HG03469 (cell line): ENCODE results near the gene PRKCG.

Experiments
- ATAC-seq: cut with Tn5 transposase; IDR thresholded peaks from one replicate; pipeline ENCODE4 v1.9.1; 2021; ENCODE audit warnings: mild to moderate bottlenecking, moderate library complexity, moderate number of reproducible peaks; ENCODE audit not compliant: unreplicated experiment

The PRKCG gene

GRCh38 chr19:53871454-53871853, 10.5 kb upstream of the PRKCG start:
- no peak for ATAC-seq

DNA sequence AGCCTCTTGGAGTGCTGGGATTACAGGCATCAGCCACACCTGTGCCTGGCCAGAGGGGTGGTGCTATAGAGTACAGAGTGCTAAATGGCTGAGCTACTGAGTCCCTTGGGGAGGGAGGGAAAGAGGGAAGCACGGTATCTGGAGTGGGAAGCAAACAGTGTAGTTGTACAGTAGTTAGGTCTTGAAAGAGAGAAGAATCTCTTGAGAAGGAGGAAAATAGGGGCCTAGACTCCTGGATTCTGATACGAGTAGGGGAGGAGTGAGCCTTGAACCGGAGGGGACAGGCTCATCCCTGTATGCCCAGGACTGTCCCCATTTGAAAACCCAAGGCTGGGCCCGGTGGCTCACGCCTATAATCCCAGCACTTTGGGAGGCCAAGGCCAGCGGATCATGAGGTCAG, 9.2 kb upstream of the PRKCG start:
- ATAC-seq, result no peak

- no peak for ATAC-seq
These were observed 8.0 kb upstream of the PRKCG start for GRCh38 chr19:53873773-53874605.

GRCh38 chr19:53874606-53874990, 7.4 kb upstream of the PRKCG start:
- ATAC-seq, result no peak

DNA sequence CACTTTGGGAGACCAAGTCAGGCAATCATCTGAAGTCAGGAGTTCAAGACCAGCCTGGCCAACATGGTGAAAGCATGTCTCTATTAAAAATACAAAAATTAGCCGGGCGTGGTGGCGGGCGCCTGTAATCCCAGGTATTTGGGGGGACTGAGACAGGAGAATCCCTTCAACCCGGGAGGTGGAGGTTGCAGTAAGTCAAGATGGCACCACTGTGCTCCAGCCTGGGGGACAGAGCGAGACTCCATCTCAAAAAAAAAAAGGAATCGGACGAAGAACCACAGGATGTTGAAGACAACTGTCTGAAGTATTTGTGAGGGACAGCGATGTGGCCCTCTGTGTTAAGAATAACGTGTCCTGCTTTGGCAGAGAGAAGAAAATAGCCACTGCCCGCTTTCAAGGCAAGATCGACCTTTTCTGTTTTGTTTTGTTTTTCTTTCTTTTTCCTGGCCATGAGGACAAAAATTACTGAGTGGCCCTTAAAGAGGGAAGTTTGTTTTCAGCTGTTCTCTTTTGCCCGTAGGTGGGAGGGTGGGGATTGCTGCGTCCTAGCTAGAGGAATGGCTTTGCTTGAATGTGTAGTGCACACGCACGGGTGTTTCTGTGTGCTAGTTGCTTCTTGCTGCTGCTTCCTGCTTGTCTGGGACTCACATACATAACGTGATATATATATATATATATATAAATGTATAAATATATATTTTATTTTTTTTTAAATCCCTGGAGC, 6.2 kb upstream of the PRKCG start:
- no peak for ATAC-seq

GRCh38 chr19:53876651-53877224, 5.3 kb upstream of the PRKCG start:
- ATAC-seq, result no peak

GRCh38 chr19:53877361-53877766, 4.6 kb upstream of the PRKCG start:
- ATAC-seq, result no peak

DNA sequence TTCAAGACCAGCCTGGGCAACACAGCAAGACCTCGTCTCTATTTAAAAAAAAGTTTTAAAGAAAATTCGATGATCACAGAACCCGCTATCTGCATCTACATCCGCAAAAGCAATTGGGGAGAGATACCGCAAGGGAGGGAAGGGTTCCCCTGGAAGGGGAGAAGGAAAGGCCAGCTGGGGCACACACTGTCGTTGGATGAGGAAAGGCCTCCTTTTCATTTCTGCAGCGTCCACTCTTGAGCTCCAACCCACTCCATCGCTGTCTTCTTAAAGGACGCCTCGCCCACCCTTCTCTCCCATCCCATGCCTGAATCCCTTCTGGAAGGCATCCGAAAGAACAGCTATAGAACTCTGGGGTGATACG, 3.2 kb upstream of the PRKCG start:
- no peak for ATAC-seq

- peak; percentile 78 for ATAC-seq
These were observed 2.6 kb upstream of the PRKCG start for GRCh38 chr19:53879140-53880081.

DNA sequence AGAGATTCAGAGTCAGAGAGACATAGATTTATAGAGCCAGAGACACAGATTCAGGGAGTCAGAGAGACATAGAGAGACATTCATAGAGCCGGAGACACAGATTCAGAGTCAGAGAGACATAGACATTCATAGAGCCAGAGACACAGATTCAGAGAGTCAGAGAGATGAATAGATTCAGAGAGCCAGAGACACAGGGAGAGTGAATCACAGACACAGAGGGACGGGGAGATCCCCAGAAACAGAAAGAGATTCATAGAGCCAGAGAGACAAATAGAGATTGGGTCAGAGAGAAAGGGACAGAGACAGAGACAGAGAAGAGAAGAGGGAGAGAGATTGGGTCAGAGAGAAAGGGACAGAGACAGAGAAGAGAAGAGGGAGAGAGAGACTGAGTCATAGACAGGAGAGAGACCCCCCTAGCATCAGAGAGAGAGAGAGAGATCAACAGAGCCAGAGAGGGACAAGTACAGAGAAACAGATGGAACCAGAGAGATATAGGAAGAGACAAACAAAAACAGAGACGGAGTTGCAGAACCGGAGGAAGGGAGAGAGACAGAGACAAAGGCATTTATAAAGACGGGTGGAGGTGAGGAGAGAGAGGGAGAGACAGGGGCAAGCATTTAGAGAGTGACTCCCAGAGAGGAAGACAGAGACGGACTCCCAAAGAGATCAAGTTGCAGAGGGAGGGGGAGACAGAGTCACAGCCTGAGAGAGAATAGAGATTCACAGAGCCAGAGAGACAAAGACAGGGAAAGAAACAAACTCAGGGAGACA, 1.1 kb upstream of the PRKCG start:
- ATAC-seq, result no peak

- no peak for ATAC-seq
These were observed 524 bp downstream of the PRKCG start for GRCh38 chr19:53882391-53883050.

DNA sequence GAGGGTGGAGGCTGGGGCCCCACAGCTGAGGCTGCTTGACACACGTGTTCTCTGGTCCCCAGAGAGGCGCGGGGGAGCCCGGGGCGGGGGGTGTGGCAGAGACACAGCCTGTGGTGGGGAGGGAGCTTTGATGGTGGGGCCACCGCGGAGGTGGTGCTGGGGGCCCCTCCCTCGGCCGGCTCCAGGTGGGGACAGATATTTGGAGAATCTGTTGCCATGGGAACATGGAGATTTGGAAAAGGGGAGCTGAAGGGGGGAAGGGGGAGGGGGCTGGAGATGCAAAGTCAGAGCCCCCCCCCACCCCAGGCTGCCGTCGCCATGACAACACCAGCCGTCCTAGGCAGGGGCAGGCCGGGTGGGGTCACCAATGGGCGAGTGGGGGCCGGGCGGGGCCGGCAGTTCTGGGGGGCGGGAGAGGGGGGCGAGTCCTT, 1.2 kb downstream of the PRKCG start:
- no peak for ATAC-seq

GRCh38 chr19:53883741-53884140, 1.7 kb downstream of the PRKCG start:
- ATAC-seq, result no peak

- no peak for ATAC-seq
These were observed 2.3 kb downstream of the PRKCG start for GRCh38 chr19:53884256-53884655.

DNA sequence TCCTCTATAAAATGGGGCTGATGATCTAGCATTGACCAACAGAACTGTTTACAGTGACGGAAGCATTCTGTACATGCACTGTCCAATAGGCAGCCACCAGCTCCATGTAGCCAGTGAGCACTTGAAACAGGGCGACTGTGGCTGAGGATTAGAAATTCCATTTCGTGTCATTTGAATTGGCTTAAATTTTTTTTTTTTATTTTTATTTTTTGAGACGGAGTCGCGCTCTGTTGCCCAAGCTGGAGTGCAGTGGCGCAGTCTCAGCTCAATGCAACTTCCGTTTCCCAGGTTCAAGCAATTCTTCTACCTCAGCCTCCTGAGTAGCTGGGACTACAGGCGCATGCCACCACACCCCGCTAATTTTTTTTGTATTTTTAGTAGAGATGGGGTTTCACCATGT, 3.0 kb downstream of the PRKCG start:
- ATAC-seq, result no peak

GRCh38 chr19:53892301-53892980, 10.4 kb downstream of the PRKCG start:
- no peak for ATAC-seq

DNA sequence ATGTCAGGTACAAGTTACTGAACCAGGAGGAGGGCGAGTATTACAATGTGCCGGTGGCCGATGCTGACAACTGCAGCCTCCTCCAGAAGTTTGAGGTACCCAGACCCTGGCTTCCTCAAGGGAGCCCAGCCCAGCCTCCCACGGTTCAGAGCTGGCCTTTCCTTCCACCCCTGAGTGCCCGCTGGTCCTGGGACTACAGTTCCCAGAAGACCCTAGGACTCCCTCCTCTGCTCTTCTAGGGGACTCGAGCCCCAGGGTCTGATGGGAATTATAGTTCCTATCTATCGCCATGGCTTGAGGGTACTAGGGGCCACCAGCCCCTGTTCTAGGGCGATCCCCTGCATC, 11.0 kb downstream of the PRKCG start:
- no peak for ATAC-seq

GRCh38 chr19:53894707-53895106, 12.7 kb downstream of the PRKCG start:
- no peak for ATAC-seq

DNA sequence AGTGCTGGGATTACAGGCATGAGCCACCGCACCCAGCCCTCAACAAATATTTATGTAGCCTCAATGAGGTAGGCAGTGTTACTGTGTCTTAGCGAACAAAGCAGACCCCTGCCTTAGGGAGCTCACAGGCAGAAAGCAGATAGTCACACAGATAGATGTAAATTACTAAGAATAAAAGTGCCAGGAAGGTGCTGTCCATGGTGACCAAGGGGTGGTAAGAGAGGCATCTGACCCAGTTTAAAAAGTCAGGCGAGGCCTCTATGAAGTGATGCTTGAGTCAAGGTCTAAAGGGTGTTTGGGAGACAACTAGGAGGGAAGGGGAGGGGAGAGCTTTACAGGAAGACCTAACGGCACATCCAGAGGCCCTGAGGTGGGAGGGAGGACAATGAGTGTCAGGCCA, 14.7 kb downstream of the PRKCG start:
- no peak for ATAC-seq
